HK-2 (cell line): ENCODE measurements around the gene MLLT3.
A peak's percentile ranks its signal among the peaks of the same experiment; 100 is the strongest.
"Not testable (repeated sequence)": the region's sequence is repeated elsewhere in the genome, so short reads cannot be mapped to it uniquely, and the experiment has no call there.

Source experiments
- DNase-seq: peaks from one replicate; pipeline ENCODE4 v3.0.0-alpha.2; 2018; ENCODE audit not compliant: unreplicated experiment

The MLLT3 gene

DNA sequence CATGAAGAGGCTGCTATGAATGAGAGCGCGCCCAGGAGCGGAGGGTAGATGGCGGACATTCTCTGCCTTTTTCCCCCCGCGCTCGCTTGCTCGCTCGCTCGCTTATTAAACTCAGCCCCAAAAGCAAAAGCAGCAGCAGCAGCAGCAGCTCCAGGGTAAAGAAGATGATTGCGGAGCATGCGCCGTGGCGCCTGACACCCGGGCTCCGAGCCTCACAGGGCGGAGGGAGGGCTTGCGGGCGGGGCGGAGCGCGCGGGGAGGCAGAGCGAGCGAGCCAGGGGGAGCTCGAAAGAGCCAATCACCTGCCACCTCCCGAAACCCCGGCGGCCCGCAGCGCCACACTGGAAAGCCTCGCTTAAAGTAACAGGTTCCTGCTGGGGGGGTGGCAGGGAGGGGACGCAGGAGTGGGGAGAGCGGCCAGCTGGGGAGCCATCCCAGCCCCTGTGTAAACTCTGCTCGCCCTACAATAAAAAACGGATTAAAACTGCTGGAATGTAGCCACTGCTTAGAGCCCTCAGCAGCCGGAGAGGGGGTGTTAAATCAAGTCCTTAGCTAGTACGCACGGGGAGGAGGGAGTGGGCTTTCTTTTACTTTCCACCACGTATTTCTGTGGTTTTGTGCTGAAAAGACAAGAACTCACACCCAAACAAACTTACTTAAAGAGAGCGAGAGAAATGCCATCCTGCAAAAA, at the start of gene MLLT3:
Gene MLLT3, minus strand, starts transcription at position 170 of the 691 bp plus-strand sequence.
- DNase-seq, result peak; percentile 91

DNA sequence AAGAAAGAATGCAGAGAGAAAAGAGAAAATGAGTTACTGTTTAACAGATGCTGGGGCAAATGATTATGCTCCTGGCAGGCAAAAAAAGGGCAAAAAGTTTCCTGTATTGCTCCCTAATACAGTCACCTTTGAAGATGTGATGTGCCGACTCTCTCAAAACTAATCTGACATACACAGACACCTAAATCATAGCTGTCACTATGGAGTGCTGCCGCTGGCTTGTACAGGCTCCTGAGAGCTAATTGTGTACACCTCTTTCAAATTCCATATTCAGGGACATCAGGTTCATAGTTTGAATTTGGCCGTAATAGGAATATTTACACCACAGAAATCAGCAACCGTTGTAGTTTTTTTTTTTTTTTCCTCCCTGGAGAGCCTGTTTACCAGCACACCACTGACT, 49.3 kb upstream of the MLLT3 start:
- DNase-seq, result no peak

DNA sequence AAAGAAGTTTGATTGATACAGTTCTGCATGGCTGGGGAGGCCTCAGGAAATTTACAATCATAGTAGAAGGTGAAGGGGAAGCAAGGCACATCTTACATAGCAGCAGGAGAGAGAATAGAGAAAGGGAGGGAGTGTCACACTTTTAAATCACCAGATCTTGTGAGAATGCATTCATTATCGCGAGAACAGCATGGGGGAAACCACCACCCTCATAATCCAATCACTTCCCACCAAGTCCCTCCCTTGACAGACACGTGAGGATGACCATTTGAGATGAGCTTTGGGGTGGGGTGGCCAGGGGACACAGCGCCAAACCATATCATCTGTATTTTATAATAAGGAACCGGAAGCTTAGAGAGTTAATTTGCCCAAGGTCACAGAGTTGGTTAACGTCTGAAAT, 48.1 kb upstream of the MLLT3 start:
- no peak for DNase-seq

DNA sequence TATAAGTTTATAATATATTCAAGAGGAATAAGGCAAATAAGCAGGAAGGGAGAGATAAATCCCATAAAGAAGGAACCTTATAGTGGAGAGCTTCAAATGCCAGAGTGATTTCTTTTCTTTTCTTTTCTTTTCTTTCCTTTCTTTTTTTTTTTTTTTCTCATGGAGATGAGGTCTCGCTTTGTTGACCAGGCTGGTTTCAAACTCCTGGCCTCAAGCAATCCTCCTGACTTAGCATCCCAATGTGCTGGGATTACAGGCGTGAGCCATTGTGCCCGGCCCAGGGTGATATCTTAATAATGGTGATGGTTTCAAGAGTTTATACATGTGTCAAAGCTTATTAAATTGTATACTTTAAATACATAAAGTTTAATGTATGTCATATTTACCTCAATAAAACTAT, 42.2 kb upstream of the MLLT3 start:
- DNase-seq, result no peak

DNA sequence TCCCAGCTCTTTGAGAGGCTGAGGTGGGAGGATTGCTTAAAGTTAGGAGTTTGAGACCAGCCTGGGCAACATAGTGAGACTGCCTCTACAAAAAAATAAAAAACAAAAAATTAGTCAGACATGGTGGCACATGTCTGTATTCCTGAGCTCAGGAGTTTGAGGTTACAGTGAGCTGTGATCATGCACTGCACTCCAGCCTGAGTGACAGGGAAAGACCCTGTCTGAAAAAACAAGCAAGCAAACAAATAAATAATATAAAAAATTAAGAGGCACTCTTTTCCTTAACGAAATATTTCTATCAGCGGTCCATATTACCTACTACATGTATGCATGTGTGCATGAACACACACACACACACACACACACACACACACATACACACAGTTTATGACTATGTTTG, 40.8 kb upstream of the MLLT3 start:
- no peak for DNase-seq

DNA sequence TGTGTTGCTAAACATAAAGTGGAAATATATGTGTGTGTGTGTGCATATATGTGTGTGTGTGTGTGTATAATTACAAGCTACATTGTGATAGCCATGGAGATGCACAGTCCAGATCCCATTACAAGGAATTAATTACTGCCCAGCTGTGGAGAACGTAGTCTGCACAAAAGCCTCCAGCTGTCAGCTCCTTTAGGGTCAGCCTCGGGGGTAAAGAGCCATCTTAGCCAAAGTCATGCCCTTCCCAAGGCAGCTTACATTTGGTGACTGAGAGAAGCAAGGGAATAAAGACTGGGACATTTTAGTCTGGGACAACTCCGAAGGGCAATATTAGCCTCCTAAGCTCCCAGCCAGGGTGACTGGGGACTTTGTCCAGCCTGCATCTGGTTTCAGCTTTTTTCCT, 39.9 kb upstream of the MLLT3 start:
- no peak for DNase-seq

DNA sequence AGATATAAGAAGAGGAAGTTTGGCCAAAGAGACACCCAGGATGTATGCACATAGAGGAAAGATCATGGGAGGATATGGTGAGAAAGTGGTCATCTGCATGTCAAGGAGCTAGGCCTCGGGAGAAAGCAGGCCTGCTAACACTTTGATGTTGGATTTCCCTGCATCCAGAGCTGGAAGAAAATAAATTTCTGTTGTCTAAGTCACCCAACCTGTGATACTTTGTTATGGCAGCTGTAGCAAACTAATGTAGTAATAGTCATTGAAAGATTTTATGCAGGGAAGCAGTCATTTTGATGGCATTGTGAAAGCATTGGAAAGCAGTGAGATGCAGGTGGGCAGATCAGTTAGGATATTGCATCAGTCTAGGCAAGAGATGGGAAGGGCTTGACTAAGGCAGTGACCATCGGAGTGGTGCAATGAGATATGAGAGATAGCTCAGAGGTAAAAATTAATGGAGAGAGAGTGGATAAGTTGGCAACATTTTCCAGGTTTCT, 37.2 kb upstream of the MLLT3 start:
- DNase-seq, result no peak

DNA sequence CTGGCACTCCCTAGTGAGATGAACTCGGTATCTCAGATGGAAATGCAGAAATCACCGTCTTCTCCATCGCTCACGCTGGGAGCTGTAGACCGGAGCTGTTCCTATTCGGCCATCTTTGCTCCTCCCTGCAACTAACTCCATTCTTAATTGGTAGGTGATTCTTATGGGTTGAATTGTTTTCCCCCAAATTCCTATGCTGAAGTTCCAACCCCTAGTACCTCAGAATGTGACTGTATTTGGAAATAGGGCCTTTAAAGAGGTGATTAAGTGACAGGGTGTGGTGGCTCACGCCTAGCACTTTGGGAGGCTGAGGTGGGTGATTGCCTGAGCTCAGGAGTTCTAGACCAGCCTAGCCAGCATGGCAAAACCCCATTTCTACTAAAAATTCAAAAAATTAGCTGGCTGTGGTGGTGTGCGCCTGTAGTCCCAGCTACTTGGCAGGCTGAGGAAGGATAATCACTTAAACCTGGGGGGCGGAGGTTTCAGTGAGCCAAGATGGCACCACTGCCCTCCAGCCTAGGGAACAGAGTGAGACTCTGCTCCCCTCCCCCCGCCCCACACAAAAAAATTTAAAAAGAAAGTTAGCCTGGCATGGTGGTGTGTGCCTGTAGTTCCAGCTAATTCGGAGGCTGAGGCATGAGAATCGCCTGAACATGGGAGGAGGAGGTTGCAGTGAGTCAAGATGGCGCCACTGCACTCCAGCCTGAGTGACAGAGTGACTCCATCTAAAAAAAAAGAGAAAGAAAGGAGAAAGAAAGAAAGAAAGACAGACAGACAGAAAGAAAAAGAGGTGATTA, 36.6 kb upstream of the MLLT3 start:
- peak; percentile 10 for DNase-seq

DNA sequence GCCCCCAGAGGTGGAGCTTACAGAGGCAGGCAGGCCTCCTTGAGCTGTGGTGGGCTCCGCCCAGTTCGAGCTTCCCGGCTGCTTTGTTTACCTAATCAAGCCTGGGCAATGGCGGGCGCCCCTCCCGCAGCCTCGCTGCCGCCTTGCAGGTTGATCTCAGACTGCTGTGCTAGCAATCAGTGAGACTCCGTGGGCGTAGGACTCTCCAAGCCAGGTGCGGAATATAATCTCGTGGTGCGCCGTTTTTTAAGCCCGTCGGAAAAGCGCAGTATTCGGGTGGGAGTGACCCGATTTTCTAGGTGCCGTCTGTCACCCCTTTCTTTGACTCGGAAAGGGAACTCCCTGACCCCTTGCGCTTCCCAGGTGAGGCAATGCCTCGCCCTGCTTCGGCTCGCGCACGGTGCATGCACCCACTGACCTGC, 36.0 kb upstream of the MLLT3 start:
- DNase-seq, result not testable (repeated sequence)

DNA sequence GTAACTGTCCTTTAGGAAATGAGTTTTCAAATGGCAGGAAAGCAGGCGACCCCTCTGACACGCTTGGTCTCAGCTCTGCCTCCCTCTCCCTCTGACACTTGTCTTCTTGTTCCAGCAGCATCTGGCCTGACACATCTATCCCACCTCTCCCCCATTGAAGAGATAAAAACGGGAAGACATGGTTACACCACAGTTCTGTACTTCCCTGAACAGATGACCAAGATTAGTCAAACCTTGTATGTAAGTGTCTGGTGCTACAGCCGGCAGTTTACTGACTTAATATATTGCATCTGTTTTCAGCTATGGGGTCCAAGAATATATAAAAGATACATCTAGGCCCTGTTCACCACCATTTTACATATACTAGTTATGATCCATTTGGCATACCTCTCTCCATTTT, 29.6 kb upstream of the MLLT3 start:
- no peak for DNase-seq

DNA sequence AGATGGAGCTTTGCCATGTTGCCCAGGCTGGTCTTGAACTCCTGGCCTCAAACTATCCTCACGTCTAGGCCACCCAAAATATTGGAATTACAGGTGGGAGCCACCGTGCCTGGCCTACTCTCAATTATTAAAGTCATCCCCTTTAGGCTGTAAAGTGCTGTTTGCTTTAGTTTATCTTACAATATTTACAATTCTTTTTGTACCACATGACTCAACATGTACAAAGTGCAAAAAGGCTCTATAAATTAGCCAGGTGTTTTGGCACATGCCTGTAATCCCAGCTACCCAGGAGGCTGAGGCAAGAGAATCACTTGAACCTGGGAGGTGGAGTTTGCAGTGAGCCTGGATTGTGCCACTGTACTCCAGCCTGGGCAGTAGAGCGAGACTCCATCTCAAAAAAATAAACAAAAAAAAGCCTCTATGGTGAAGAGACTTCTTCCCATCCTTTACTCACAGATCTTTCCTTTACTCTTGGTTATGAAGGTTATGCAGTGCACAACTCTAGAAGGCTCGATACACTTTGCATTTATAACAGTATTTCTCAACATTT, 28.5 kb upstream of the MLLT3 start:
- no peak for DNase-seq

DNA sequence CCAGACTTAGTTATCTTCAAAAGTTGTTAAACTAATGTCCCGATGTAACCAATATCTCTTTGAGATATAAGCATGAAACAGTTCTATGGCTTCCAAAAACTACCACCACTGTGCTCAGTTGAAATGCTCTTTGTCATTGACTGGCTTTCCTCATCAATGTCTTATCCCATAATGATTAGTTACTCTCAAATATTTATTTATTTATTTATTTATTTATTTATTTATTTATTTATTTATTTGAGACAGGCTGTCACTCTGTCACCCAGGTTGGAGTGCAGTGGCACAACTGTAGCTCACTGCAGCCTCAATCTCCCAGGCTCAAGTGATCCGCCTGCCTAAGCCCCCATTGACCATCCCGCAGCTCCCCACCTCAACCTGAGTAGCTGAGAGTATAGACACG, 28.0 kb upstream of the MLLT3 start:
- no peak for DNase-seq

DNA sequence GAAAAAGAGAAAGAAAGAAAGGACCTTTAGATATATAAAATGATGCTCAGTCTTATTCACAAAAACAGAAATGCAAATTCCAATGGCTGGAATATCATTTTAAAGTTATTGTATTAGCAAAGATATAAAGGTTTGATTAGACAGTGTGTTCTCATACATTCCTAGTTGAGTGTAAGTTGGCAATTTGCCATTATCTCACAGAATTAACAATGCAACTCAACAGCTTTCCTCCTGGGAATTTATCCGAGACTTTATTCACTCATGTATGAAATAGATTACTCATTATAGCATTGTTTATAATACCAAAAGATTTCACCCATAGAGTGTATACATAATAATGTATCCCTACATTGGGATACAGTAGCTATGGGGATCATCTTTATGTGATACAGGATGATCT, 27.1 kb upstream of the MLLT3 start:
- no peak for DNase-seq

DNA sequence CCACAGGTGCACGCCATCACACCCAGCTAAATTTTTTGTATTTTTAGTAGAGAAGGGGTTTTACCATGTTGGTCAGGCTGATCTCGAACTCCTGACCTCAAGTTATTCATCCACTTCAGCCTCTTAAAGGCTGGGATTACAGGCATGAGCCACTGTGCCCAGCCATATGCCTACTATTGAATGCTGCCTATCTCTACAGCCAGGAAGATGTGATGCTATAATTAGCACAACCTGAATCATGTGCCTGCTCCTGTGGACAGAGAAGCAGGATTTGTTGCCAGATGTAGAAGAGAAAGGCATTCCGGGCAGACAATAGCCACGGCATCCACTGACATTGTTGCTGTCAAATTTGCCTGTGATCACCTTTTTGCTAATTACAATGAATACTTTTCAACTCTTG, 24.4 kb upstream of the MLLT3 start:
- DNase-seq, result no peak

DNA sequence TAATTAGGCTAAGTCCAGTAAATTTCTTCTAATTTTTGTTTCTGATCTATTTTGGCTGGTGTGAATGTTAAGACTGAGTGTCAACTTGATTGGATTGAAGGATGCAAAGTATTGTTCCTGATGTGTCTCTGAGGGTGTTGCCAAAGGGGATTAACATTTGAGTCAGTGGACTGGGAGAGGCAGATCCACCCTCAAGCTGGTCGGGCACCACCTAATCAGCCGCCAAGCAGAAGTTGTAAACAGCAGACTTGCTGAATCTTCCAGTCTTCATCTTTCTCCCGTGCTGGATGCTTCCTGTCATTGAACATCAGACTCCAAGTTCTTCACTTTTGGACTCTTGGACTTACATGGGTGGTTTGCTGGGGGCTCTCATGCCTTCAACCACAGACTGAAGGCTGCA, 21.4 kb upstream of the MLLT3 start:
- DNase-seq, result no peak

DNA sequence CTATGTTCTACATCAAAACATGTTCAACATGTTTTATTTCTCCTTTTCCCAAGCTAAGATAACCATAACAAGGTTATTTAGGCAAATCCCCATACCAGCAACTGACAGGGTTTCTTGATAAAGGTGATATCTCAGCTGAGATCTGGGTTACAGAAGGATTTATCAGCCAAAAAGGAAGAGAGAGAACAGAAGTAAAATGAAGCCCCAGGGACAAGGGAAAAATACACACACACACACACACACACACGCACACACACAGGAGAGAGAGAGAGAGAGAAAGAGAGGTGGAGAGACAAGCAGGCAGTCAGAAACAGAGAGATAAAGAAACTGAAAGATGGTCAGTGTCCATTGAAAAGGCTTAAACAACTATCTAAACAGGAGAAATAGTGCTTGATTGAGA, 19.7 kb upstream of the MLLT3 start:
- DNase-seq, result no peak

DNA sequence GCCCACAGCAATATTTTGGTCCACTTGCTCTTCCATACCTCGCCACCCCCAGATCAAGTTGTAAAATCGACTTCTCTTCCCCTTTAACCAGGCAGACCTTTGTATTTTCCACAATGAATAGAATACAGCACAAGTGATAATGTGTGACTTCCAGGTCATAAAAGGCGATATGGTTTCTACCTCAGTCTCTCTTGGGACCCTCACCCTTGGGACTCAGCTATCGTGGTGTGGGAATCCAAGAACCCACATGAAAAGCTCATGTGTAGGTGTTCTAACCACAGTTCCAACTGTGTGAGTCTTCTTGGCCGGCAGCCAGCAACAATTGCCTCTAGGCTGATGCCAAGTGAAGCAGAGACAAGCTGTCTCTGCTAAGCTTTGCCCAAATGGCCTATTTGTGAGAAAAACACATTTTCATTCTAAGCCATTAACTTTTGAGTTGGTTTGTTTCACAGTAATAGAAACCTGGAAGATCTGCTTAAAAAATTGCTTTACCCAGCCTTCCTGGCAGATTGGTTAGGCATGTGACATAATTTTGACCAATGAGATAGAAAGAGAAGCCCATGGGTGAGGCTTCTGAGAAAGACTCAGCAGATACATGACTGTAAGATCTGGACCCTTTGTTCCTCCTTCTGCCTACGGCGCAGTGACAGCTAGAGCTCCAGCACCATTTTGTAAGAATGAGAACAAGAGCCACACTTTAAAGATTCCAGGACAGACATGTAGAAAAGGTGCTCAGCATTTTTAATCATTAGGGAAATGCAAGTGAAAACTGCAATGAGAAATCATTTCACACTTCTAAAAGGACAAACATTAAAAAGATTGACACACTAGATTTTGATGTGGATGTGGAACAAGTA, 18.3 kb upstream of the MLLT3 start:
- peak; percentile 49 for DNase-seq

DNA sequence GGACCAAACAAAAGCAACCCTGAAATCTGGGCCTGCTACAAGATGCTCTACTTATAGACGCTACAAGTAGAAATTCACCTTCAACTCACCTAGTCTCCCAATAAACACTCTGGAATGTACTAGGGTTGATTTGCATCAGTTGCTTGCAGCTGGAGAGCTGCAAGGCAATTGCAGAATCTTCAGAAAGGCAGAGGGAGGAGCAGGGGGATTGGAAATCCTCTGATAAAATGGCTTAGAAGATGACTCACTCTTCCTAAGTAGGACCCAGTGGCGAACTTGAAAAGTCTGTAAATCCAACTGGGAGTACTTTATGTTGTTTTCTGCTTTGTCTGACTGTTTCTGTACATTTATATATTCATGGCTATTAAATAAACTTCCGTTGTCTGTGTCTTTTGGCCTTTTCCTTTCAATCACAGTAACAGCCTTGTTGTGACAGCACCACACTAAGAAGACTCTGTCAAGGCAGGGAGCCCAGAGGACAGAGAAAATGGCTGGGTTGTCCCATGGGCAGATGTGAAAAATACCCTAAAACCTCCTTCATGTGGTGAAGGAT, 14.7 kb upstream of the MLLT3 start:
- no peak for DNase-seq

DNA sequence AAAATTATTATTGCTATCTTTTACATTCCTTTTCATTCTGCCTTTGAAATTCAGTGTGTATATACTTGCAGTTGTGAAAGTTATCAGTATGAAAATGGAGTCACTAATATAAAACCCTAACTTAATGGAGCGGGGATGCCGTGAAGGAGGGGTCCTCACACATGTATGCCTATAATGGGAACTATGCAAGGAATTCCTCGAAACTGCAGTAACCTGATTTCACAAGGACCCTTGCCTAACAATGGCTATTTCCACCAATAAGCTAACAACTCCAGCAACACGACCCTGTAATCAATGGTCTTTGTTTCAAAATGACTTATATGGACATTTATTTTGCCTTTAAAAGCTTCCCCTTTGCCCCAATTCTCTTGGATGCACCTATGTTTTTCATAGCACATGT, 12.6 kb upstream of the MLLT3 start:
- DNase-seq, result no peak

DNA sequence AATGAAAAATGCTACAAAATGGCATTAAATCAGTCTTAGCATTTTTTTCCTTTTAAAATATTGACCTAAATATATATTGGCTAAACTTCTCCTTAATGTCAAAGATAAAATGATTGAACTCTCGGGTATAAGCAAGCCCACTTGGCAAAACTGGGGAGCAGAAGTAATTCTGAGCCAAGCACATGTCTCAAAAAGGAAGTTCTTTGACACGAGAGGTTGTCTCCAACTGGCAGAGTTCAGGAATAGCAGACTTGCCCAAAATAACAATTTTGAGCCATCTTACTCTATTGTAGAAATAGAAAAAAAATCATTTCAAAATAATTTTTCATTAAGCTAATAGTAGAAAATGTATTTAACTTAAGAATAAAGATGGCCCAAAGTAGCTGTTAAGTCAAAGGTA, 10.4 kb upstream of the MLLT3 start:
- no peak for DNase-seq

DNA sequence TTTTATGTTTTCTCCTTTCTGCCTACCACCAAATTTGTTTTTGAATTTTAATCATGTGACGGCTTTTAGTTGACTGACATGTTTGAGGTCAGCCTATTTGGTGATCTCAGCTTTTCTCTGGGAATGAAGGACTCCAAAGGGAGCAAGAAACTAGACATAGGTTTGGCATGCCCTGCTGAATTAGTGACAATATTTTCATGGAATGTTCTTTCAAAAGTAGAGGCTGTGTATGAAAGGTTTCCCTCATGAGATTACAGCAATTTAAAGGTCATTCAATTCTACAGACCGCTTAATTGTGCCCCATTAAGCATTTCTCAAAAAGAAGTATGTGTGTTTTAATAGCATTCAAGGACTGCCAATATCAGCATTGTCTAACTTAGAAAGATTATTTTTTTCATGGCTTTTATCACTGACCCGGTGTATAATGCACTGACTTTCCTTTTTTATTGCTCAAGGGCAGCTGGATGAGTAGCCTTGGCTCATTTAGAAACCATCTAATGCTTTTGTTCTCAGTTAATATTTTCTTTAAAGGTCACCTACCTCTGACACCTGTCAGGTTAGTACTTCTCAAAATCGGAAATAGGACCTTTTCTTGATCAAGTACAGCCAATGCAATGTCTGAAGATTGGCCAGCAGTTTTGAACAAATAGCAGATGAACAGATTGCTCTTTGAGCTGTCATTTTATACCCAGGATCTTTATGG, 8.1 kb upstream of the MLLT3 start:
- DNase-seq, result no peak
